B cell (primary cell): ENCODE measurements around the gene CFLAR. TPM values are rescaled to one million over a fixed set of nuclear protein-coding genes. Genes with fewer than 3 reads are reported as not detected.
"Not testable (repeated sequence)": the region's sequence is repeated elsewhere in the genome, so short reads cannot be mapped to it uniquely, and the experiment has no call there.

Source experiments
- ATAC-seq: fragments of 200-7000 bp; cut with Tn5 transposase; one replicate; pipeline ENCODE4 v1.10.0; 2021; ENCODE audit warnings: low read depth, mild to moderate bottlenecking, moderate number of reproducible peaks, moderate library complexity
- CTCF ChIA-PET: fragments of 350-600 bp; sonication (Branson Sonifier 250); formaldehyde crosslinking; loops from one replicate; lab custom pipeline; 2021; ENCODE audit warnings: antibody characterized with exemption, inconsistent platforms; lab: Charles Lee
- POLR2A ChIA-PET: fragments of 350-600 bp; sonication (Branson Sonifier 250); formaldehyde crosslinking; loops from one replicate; lab custom pipeline; 2021; ENCODE audit warnings: antibody characterized with exemption; lab: Charles Lee
- DNase-seq: peaks from one replicate; pipeline ENCODE4 v3.0.0; 2013
- H2AFZ ChIP-seq: 2 replicates; pipeline ENCODE4 v1.6.1; 2012; ENCODE audit warnings: mild to moderate bottlenecking, low read depth, low read length; ENCODE audit not compliant: insufficient read depth, poor library complexity, severe bottlenecking
- H3K27ac ChIP-seq, 2 donors: 1 replicate in 1 of 2; 2 replicates in 1 of 2; pipeline ENCODE4 v1.5.1; 2012 to 2013; ENCODE audit warnings: low read length in 2 of 2, mild to moderate bottlenecking in 2 of 2, moderate library complexity in 1 of 2
- H3K27me3 ChIP-seq, 4 experiments: fragments of 200-600 bp in 1 of 4; sonication (generic) in 1 of 4; replicated peaks in 1 of 4; 1 replicate in 2 of 4; 2 replicates in 2 of 4; pipeline versions ENCODE4 v1.6.1 to v1.7.0; 2013 to 2016; ENCODE audit warnings: low read length in 3 of 4, mild to moderate bottlenecking in 2 of 4, mixed read lengths in 1 of 4, moderate library complexity in 1 of 4; ENCODE audit not compliant: insufficient read depth in 4 of 4, control insufficient read depth in 3 of 4; ENCODE audit errors: control extremely low read depth in 1 of 4
- H3K36me3 ChIP-seq, 2 experiments: replicated peaks in 1 of 2; 1 replicate in 1 of 2; 2 replicates in 1 of 2; pipeline versions ENCODE4 v1.6.1 to v1.7.1; 2013; ENCODE audit warnings: low read length in 1 of 2; ENCODE audit not compliant: insufficient read depth in 2 of 2, control insufficient read depth in 1 of 2; ENCODE audit errors: control extremely low read depth in 1 of 2, extremely low read depth in 1 of 2
- H3K4me1 ChIP-seq, 2 donors: fragments of 200-600 bp in 1 of 2; sonication (generic) in 1 of 2; 1 replicate in 1 of 2; 2 replicates in 1 of 2; pipeline versions ENCODE4 v1.5.1 to v1.6.1; 2013 to 2017; ENCODE audit warnings: low read length in 2 of 2; ENCODE audit not compliant: control insufficient read depth in 2 of 2, insufficient read depth in 2 of 2
- H3K4me2 ChIP-seq: replicated peaks from 2 replicates; pipeline ENCODE3; 2012; ENCODE audit warnings: mild to moderate bottlenecking, low read depth, low read length; ENCODE audit not compliant: poor library complexity, severe bottlenecking
- H3K4me3 ChIP-seq, 5 experiments: fragments of 200-600 bp in 1 of 5; sonication (generic) in 1 of 5; 1 replicate in 3 of 5; 2 replicates in 2 of 5; pipeline versions ENCODE4 v1.5.1 to v1.7.0; 2011 to 2016; ENCODE audit warnings: low read length in 4 of 5, mild to moderate bottlenecking in 4 of 5, low read depth in 2 of 5, control low read depth in 1 of 5, moderate library complexity in 1 of 5; ENCODE audit not compliant: insufficient read depth in 1 of 5; ENCODE audit errors: control extremely low read depth in 1 of 5, extremely low read depth in 1 of 5
- H3K79me2 ChIP-seq: fragments of 200-600 bp; sonication (generic); one replicate; pipeline ENCODE4 v1.6.0; 2016; ENCODE audit warnings: low read length; ENCODE audit not compliant: control insufficient read depth, insufficient read depth
- H3K9ac ChIP-seq: fragments of 200-600 bp; sonication (generic); 2 replicates; pipeline ENCODE4 v1.6.1; 2017; ENCODE audit warnings: mild to moderate bottlenecking, low read length, moderate library complexity
- H3K9me3 ChIP-seq, 3 donors: one replicate each; pipeline versions ENCODE4 v1.6.1 to v1.7.1; 2013; ENCODE audit warnings: low read length in 2 of 3; ENCODE audit not compliant: control insufficient read depth in 2 of 3, insufficient read depth in 1 of 3; ENCODE audit errors: control extremely low read depth in 1 of 3
- H4K20me1 ChIP-seq: 2 replicates; pipeline ENCODE4 v1.6.0; 2012; ENCODE audit warnings: mild to moderate bottlenecking, low read length; ENCODE audit not compliant: insufficient read depth, control insufficient read depth, poor library complexity, severe bottlenecking
- H3K27ac Mint-ChIP-seq: one replicate; pipeline ENCODE4 v1.8.0; 2021; ENCODE audit warnings: mixed read lengths
- H3K27me3 Mint-ChIP-seq: one replicate; pipeline ENCODE4 v1.8.0; 2021; ENCODE audit warnings: mixed read lengths
- H3K4me1 Mint-ChIP-seq: one replicate; pipeline ENCODE4 v1.8.0; 2021; ENCODE audit warnings: mixed read lengths
- H3K4me3 Mint-ChIP-seq: one replicate; pipeline ENCODE4 v1.8.0; 2021; ENCODE audit warnings: mixed read lengths
- H3K9me3 Mint-ChIP-seq: one replicate; pipeline ENCODE4 v1.8.0; 2022; ENCODE audit warnings: mixed read lengths; ENCODE audit not compliant: insufficient read depth
- WGBS: methylation state at CpG from one replicate; pipeline ENCODE4 v1.1.5; 2013; ENCODE audit warnings: missing lambda C conversion rate; ENCODE audit not compliant: insufficient coverage; 5-methylcytosine and 5-hydroxymethylcytosine counted together
- intact Hi-C: fragments of 100-400 bp; cut with micrococcal nuclease; formaldehyde crosslinking; loops from one replicate; pipeline ENCODE4 v1.10.0; 2022
- polyA plus RNA-seq: library from polyadenylated mRNA; depleted of rRNA; stranded (reverse); fragments of >200 nt; gene quantifications from 2 replicates; pipeline ENCODE4 v1.2.3, GENCODE V29; 2012
- total RNA-seq, 2 donors: library from RNA; stranded (reverse); fragments of 120-200 nt in 1 of 2; gene quantifications; 1 replicate in 1 of 2; 2 replicates in 1 of 2; pipeline versions ENCODE4 v1.2.3 to v1.2.4, GENCODE V29; 2013 to 2022
- TF ChIP-seq, protein P1 (sequence below): fragments of 200-600 bp; IDR thresholded peaks from one replicate; pipeline ENCODE4 v1.8.0; 2022; ENCODE audit warnings: antibody characterized with exemption, mild to moderate bottlenecking

The CFLAR gene
- total and polyA plus RNA-seq, 2 donors (not counting 1 experiment from before 2014, with no cell fraction given), result 58.4 to 216 TPM

DNA sequence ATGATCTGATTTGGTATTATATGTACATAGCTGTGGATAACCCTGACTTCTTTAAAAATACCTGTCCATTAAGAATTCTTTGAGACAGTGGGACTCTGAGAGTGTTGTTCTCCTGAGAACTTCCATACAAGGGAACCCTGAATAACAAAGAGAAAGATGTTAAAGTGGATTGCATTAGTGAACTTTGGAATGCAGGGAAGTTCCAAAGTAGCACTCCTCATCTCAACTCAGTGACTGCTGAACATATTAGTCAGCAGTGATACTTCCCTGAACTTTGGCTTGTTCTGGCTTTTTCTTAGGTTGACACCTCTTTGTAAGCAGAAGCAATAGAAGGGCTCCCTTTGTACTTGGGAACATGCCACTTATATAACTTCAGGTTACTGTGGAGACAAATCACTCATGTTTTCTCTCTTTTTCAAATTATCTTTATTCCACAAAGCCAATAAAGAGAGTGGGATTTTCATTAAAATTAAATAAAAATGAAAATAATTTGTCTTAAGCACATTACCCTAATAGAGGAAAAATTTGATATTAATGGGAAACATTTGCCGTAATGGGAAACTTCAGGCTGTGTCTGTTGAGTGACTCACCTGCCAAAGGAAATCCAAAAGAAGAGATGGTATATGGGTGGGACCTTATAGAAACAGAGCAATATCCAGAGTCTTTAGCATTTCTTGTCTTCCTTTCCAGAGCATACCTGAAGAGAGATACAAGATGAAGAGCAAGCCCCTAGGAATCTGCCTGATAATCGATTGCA, 33.3 kb downstream of the CFLAR start:
- H3K4me1 ChIP-seq, result peaks cover 14 to 20% of the 10 kb centered on the region in 2 donors
- no peaks in the 10 kb centered on the region for H4K20me1 ChIP-seq
- H3K4me2 ChIP-seq, result no peak overlapping the region
- Mint-ChIP-seq H3K4me3 (no peak overlapping the region), H3K27ac (peak overlapping the region; percentile 38), H3K27me3 (no peaks in the 10 kb centered on the region), H3K4me1 (peaks cover 33% of the 10 kb centered on the region), H3K9me3 (no peaks in the 10 kb centered on the region)
- intact Hi-C loops, result no loop called here
- H3K4me3 ChIP-seq, result no peak overlapping the region
- H3K9me3 ChIP-seq, result no peaks in the 10 kb centered on the region
- H2AFZ ChIP-seq, result no peak overlapping the region
- peaks cover 10% of the 10 kb centered on the region for H3K79me2 ChIP-seq
- H3K27ac ChIP-seq, result peak overlapping the region in 1 of 2 donors; percentile 10
- ATAC-seq (no peak), DNase-seq (no peak)
- peaks cover 4 to 52% of the 10 kb centered on the region in 2 experiments for H3K36me3 ChIP-seq
- H3K27me3 ChIP-seq, result no peaks in the 10 kb centered on the region
- CTCF ChIA-PET, result interaction anchor here (1.7 to 2.4 kb wide), 3 partner anchors 17 to 31 kb away, joined by 5 to 7 read pairs (median 7); no protein-coding TSS in a partner anchor
- no peak overlapping the region for H3K9ac ChIP-seq
- 100% methylated on average over 1 of the region's 2 CpGs for WGBS
- POLR2A ChIA-PET, result interaction anchor here (0.5 kb wide), 2 partner anchors 11 to 31 kb away, joined by 3 to 6 read pairs; no protein-coding TSS in a partner anchor
- TF ChIP-seq, protein P1, sequence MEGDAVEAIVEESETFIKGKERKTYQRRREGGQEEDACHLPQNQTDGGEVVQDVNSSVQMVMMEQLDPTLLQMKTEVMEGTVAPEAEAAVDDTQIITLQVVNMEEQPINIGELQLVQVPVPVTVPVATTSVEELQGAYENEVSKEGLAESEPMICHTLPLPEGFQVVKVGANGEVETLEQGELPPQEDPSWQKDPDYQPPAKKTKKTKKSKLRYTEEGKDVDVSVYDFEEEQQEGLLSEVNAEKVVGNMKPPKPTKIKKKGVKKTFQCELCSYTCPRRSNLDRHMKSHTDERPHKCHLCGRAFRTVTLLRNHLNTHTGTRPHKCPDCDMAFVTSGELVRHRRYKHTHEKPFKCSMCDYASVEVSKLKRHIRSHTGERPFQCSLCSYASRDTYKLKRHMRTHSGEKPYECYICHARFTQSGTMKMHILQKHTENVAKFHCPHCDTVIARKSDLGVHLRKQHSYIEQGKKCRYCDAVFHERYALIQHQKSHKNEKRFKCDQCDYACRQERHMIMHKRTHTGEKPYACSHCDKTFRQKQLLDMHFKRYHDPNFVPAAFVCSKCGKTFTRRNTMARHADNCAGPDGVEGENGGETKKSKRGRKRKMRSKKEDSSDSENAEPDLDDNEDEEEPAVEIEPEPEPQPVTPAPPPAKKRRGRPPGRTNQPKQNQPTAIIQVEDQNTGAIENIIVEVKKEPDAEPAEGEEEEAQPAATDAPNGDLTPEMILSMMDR, result no peak

- POLR2A ChIA-PET, result interaction anchor here (0.5 kb wide), 1 partner anchor 32 kb away, joined by 3 read pairs; no protein-coding TSS in a partner anchor
- not testable (repeated sequence) for H4K20me1 ChIP-seq, DNase-seq, H3K9me3 ChIP-seq, H3K27me3 Mint-ChIP-seq, H3K4me3 ChIP-seq, H3K4me3 Mint-ChIP-seq, H3K9ac ChIP-seq, H3K4me2 ChIP-seq, H3K27ac ChIP-seq, H3K27me3 ChIP-seq, H2AFZ ChIP-seq, ATAC-seq, H3K9me3 Mint-ChIP-seq
- intact Hi-C loops, result loop anchor here (2.0 kb wide), 1 partner anchor 19 kb away; no protein-coding TSS in a partner anchor
- CTCF ChIA-PET, result interaction anchor here (1.7 to 2.4 kb wide), 3 partner anchors 18 to 32 kb away, joined by 5 to 7 read pairs (median 7); no protein-coding TSS in a partner anchor
- Histone ChIP-seq H3K4me1 (peaks cover 18 to 23% of the 10 kb centered on the region in 2 donors), H3K79me2 (peaks cover 10% of the 10 kb centered on the region), H3K36me3 (peaks cover 4 to 50% of the 10 kb centered on the region in 2 experiments)
- peaks cover 39% of the 10 kb centered on the region for H3K4me1 Mint-ChIP-seq
- 100% methylated on average over 4 of the region's 8 CpGs for WGBS
- peak overlapping the region; percentile 26 for H3K27ac Mint-ChIP-seq
Measured at GRCh38 chr2:201149821-201150165, 33.8 kb downstream of the CFLAR start.
